CD4-positive, alpha-beta T cell treated with Interleukin-4 for 4 hours (primary cell): ENCODE data around the gene PAX1.

ENCODE experiments used
- DNase-seq: peaks from one replicate; pipeline ENCODE4 v3.0.0-alpha.2; 2020

PAX1 gene

DNA sequence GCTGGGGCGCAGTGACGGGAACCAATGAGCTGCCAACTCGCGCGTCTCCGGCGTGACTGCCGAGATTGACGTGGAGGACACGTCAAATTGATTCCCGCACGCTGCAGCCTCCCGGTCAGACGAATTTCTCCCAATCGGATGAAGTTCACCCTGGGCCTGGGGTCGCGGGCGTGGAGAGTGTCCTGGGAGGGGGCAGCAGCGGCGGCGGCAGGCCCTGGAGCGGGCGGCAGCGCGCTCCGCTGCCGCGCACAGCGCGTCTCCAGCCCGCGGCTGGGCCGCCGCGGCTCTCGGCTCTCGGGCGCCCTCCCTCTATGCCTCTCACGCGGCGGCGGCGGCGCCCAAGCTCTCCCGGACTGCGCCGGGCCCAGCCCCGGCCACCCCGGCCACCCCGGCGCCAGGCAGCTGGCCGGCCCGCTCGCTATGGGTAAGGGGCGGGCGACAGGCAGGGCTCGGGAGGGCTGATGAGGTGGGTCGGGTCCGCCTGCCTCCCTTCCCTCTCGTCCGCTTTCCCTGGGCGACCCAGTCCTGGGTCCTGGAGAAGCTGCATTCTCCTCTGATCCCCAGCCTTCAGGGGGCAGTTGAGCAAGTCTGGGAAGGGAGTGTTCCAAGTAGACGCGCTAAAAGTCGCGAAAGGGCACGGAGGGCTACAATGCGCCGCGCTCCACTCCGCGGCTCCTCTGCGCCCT lies at the start of gene PAX1:
Gene PAX1, plus strand, starts transcription at position 90 of the 686 bp plus-strand sequence. Its CDS starts 49 bp downstream, at position 139.
- no peak for DNase-seq

DNA sequence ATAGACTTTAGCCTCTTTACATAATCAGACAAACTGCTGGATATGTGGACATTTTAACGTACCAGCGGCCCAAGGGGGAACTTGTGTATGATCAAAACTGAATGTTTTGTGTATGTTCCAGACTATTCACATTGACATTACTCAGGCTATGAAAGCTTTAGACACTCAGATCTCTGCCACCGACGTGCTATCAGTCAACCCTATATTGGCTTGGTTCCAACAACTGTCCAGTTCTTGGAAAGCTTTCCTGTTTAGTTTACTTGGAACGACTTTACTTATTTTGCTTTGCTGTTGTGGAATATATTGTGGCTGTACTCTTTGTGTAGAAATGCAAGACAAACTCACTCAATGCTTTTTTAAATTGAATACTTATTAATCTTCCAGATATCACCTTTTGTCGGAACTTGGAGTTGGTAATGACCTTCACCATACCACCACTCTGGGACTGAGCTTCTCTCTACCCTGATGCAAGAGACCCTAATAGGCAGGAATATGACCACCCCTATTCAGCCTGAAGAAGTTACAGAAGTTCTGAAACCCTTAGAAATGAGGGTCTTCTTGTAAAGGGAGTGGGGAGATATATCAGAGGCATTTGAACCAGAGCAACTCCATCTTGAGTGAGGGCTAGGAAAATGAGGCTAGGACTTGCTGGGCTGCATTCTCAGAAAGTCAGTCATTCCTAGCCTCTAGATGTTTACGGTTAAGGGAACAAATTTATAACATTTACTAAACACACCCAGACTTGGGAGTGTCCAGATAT lies 49.0 kb upstream of the PAX1 start:
- DNase-seq, result no peak

DNA sequence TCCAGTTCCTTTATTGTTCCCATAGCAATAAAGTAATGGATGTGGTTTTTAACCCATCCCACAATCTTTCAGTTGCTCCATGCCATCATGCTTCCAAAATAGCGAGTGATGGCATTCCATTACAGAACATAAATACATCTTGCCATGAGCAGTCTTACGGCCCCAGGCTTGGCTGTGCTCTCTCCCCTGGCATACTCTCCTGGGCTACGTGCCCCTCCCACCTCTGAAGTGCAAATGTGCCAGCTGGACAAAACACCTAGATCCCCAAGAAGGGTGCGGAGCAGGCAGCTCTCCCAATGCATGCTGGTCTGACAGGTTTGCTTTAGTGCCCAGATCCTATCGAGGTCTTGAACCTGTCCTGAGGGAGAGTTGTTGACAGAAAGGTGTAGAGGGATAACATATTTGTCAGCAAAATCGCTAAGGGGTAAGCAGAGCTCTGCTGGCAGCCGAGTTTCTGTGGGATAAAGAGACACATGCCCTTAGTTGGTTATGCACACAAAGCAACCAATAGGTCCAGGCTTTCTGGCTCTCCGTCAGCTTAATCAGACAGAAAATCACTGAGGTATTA lies 43.9 kb upstream of the PAX1 start:
- DNase-seq, result no peak

DNA sequence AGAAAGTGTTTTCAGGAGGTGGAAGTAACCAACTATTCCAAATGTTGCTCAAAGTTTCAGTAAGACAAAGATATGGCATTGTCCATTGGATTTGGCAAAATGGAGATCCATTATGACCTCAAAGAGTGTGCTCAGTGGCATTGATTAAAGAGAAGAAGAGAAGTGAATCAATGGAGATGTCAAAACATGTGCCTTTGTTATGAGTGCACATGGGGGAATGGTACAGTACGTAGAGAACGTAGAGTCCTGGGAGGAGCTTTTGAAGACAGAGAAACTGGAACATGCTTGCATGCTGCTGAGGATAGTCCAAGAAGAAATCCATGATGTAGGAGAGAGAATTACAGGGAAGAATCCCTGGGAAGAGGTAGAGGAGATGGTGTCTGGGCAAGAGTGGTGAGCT lies 42.0 kb upstream of the PAX1 start:
- no peak for DNase-seq

DNA sequence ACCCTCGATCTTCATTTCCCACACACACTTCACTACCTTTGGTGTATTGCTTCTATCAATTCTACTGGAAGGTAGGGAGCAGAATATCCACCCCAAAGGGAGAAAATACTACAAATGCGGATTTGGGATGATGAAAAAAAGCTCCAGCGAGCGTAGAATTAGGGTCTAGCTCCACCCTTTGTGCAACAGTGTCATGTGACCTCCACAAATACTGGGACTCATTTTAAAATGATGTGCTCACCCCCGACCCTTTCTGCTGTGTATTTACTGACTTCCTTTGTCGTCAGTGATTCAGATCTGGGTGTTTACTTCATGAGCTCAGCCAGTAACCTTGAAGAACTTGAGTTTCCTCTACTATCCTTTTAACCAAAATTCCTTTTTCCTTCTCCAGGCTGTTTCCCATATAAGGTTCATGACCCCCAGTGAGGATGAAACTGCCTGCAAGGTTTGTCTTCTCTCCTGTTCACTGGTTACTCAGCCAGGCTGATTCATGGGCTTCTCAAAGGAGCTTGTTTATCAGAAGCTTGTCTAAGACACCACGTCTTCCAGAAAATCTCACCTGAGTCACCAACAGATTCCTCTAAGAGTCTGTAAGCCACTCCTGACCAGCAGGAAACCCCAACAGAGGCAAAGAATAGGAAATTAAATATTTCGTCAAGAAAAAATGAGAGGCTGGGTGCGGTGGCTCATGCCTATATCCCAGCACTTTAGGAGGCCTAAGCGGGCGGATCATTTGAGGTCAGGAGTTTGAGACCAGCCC lies 39.6 kb upstream of the PAX1 start:
- DNase-seq, result no peak

DNA sequence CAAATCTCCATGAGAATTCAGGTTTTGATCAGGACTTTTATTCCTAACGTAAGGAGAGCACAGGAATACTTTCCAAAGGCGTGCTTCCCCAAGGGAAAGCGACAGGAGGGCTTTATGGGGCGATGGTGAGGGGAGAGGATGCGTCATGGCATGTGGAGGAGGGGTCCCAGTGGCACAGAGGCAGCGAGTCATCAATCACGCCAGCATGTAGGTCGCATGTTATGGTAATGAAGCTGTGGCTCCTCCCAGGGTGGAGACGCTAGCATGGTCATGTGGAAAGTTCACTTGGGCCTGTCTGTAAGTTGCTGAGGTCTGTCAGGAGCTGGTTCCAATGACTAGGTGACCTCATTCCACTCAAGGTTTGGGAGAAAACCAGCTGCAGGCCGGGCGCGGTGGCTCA lies 35.3 kb upstream of the PAX1 start:
- DNase-seq, result no peak

DNA sequence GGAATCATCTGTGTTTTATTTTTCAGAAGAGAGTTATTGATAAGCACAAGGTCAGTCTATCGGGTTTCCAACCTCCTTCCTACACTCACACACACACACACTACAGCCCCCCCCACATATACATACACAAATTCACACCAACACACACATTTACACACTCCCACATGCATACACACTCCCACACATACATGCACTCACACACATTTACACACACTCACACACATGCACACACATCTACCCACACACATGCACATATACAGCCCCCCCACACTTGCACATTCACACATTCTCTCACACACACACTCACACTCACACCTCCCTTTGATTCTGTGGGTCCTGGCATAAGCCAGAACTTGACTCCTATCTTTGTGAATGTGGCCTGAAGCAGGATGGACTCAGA lies 34.5 kb upstream of the PAX1 start:
- DNase-seq, result no peak

DNA sequence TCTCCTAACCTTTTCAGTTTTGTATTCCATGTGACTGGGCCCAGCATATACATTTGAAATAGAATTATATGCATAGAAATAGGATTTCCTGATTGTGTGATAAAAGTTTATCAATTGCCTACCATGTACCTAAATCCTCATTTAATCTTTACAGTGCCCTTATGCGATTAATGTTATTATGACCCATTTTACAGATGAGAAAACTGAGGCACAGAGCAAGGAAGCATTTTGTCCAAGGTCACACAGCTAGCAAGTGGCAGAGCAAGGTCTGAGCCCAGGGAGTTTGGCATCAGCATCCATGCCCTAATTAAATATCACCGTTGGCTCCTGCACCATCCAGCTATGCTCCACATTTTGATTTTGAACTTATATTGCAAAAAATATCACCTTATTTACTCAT lies 28.2 kb upstream of the PAX1 start:
- DNase-seq, result no peak

DNA sequence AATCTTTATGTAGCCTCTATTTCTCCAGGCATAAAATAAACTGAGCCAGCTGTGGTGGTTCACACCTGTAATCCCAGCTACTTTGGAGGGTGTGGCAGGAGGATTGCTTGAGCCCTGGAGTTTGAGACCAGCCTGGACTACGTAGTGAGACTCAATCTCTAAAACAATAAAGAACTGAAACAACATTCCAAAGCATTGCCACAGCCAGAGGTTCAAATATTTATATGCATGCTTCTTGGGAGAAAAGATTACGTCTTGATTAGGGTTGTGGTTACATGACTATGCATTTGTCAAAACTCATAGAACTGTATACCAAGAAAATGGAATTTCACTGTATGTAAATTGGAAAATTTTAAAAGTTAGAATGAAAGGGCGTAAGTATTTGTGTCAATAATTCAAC lies 27.7 kb upstream of the PAX1 start:
- no peak for DNase-seq

DNA sequence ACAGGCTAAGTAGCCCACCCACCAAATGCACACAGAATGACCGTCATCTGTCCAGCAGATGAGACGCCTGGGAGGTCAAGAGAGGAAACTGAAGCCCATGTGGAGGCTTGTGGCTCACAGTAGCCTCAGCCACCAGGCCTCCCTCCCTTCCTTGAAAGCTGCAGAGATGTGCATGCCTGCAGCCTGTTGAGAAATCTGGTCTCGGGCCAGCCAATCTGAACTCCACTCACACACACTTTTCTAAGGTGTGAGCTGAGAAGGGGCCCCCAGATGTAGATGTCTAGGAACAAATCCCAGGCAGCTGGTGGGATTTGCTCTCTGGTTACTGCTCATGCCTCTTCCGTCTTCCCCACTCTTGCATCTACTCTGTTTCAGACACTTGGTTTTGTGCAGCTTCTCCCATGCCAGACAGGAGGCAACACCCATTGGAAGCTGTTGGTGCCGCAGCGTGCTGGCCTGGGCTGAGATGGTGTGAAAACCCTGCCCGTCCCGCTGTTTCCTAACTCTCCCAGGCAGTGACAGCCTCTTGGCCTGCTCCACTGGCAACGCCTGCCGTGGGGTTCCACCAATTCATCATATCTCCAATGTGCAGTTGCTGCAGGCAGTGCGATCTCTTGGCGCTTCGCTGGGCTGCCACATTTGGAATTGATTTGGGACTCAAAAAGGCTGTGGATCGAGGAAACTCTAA lies 24.1 kb upstream of the PAX1 start:
- DNase-seq, result no peak

DNA sequence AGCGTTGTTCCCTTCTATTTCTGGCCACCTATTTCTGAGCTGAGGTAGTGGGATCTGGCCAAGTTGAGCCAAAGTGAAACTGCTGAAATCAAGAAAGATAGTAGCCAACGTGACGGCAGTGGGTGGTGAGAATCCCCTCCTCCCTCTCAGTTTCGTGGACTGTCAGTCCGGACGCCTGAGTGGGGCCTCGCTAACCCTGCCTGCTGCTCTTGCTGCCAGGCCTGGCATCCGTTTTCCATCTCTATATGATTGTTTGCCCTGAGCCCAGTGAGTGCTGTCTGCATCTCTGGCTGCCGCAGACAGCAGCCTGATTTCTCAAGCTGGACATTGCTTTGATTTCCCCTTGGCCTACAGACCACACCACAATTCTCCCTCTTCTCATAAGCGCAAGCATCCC lies 23.5 kb upstream of the PAX1 start:
- no peak for DNase-seq

DNA sequence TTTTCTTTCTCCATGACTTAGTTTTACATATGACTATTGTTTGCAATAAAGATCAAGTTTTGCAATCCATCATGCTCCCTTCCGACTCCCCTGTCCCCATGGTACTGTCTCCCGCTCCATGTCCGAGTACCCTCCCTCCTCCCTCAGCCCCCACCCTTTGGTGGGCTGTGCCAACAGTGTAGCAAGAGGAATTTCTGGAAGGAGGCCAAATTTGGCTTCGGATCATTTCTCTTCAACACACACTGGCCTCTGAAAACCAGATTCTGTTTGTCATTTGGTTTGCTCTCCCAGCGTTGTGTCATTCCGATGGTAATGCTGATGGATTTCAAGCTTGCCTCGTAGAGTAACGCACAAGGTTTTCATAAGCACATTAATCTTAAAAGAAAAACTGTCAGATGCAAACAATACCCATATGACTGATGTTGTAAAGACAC lies 22.9 kb upstream of the PAX1 start:
- DNase-seq, result no peak

DNA sequence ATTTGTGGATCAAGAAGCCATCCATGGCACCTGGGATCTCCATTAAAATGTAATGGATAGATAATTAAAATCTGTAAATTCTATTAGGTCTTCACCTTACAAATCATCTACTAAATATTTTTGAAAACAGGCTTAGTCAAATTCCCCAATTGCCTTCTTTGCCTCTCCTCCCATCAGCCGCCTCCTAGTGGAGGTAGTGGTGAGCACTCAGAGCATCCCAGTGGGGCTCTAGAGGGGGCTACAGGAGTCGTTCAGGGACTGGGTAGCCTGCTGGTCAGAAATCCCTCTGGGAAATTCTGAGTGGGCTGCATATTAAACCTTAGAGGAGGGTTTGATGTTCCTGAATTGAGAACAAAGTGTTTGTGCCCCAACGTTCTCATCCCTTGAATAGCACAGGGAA lies 20.8 kb upstream of the PAX1 start:
- DNase-seq, result no peak

DNA sequence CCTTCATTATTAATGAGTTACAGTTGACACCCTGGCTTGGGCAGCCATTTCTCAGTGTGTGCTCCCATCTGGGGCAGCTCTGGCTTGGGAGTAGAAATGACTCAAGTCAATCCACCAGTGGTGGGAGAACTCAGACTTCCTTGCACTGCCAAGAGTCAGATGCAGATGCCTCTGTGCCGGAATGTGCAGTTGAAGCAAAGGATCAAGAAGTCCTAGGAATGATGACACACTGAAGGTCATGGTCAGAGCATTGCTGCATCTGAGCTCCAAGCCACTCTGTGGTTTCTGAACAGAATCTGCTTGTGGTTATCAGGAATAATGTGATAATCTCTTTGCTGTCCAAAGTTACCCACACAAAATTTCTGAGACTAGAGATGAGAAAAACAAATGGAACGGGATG lies 19.5 kb upstream of the PAX1 start:
- no peak for DNase-seq

DNA sequence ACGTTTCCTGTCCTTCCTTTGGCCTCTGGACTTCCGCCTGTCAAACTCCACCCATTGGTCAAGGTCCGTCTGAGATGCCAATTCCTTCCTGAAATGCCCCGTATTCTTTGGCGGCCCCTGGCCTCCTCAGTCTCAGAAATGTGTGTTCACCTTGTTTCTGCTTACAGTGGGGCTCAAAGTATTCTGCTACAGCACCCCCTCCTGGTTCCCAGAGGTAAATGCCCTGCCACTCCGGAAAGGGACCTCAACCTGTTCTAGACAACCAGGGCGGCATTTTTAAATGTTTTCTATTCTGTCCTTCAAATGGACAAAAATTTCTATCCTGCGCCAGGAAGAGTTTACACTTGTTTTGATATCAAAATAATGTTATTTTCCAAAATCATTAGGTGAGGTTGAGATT lies 12.1 kb upstream of the PAX1 start:
- DNase-seq, result no peak

DNA sequence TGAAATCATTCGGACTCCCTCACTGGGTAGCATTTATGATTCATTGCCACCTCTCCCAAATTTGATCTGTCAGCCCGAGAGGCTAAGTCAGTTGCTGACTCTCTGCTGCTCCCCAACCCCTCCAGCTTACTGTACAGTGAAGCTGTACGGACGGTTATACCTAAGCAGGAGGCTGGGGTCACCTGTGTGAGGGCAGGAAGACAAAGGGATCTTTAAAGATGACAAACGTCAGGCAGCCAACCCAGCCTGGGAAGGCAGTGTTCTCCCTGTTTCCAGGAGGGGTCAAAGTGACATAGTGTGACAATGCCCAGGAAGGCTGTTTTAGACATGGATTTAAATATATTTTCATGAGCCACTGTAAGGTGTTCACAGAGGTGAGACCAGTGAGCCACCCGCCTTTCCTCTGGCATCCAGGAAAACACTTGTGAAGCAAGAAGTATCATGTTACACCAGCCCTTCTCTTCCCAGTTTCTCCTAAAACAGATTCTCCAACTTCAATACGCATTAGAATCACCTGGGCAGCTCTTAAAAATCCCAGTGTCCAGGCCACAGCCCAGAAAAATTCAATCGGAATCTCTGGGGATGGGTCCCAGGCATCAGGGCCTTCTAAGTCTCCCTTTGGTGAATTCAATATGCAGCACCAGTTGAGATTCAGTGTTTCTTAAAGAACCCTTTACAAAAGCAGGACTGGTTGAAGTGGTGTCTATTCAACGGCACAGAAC lies 6.8 kb upstream of the PAX1 start:
- no peak for DNase-seq

DNA sequence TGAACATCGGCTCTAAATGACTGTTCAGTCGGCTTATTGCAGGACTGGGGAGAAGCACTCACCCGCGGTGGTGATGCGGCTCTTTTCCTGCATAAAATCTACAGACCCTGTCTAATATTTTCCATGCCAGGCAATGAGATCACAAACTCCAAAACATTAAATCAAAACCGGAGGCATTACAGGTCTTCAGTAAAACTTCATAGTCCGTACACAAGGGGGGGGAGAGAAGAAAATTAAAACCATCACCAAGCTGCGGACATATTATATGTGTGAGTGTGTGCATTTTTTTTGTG lies 6.3 kb upstream of the PAX1 start:
- DNase-seq, result no peak

DNA sequence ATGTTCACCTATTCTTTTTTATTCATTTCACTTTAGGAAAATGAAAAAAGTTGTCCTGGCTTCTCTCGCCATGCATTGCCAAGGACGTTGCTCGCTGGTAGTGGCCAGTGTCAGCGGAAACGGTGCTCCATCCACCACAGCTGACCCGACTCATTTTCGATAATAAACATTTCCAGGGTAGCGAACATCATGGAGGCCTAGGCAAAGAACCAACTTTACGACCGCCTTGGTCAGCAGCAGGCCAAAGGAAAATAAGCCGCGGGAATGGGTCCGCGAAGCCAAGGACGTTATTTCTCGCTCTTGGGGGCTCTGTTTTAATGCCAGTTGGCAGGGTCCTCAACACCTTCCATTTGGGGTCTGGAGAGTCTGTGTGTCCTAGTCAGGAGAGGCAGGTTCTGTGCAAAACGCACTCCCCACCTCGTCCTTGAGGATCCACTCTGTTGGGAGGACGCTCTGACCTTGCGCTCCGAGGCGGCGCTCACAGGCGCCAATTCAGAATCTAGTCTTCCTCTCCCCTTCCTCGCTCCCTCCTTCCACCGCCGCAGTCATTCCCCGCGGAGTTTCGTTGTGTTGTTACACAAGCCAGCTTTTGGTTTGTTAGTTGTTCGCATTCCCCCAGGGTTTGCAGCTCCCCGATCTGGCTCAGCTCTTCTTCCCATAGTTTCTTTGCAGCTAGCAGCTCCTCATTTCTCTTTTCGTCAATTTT lies 4.1 kb upstream of the PAX1 start:
- no peak for DNase-seq

DNA sequence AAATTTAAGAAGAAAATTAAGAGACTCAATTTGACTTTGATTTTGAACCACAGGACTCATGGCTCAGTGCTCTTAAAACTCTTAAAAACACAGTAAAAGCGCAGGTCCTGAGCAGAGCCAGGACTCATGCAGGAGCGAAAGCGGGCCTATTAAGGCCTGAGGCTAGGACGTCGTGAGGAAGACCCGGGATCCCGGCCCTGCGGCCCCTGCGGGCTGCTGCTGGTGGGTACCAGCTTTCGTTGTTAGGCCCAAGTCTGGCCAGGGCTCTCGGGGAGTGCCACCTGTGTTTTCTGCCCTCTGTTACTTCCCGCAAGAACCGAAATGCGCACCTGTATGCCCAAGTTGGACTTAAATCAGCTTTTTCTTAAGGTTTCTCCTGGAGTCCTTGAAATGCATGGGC lies 3.4 kb upstream of the PAX1 start:
- DNase-seq, result no peak

DNA sequence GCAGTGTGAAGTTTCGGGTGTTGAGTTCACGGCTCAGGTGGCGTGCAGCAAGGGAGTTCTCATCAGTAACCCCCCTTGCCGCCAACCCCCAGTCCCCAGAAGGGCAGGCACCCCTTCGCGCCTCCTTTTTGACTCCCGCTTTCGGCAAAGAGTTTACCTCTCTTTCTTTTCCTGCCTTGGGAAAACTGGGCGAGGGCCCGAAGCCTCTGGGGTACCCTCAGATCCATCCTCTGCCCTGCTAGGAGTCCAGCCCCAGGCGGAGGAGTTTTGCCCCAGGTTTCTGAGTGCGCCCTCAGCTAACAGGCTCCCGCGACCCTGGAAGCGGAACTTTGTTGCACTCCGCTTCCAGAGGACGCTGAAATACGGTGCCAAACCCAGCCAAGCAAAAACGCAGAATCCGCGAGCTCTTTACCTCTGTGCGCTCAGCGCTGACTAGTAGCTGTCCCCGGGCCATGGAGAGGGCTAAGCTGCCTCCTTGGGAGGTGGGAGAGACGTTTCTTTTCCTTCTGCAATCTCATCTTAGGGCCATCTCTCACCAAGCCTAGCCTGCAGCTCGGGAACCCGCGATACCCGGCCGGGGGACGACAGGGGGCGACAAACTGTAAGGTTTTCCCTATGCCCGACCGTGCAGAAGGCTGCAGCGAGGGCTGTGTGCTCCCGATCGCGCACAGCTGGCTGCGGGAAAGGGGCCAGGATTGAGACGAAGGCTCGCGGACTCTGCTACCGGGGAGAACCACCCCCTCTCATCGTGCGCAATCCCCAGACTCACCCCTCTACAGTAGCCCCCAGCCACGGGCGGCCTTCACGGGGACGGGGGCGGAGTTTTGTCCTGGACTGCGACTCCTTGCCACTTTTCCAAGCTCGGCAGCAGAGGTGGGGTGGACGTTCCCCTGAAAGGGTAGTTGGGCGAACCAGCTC lies 2.7 kb upstream of the PAX1 start:
- DNase-seq, result no peak
